ENCODE data around the gene MEG3. TPM values are rescaled to one million over a fixed set of nuclear protein-coding genes. Genes with fewer than 3 reads are reported as not detected.

MEG3 gene
- total and polyA plus RNA-seq, 2 of the 8 experiments (the other 6 are each of a cell fraction or from before 2014, with no cell fraction given) = 0.17 to 1.1 TPM

- H2AFZ ChIP-seq (ENCODE audit: low read length) = no peak overlapping the region
- no peak overlapping the region for H3K9ac ChIP-seq (replicated peaks in 1 of 4; ENCODE audit: extremely low read depth in 1 of 4, low read depth in 3 of 4, low read length in 3 of 4)
- H2BK20ac ChIP-seq (ENCODE audit: low read length) = no peak overlapping the region
- no peak overlapping the region for H3K4ac ChIP-seq (replicated peaks; ENCODE audit: insufficient read length, low read depth, low read length)
- 94% methylated on average over 5 of the region's 5 CpGs; no CpG with 5 or more reads in 1 of the 2 experiments for WGBS, 2 experiments (ENCODE audit: extremely low coverage in 1 of 2, insufficient coverage in 1 of 2, insufficient read length in 1 of 2, insufficient replicate concordance in 2 of 2, low coverage in 1 of 2, low lambda C conversion rate in 2 of 2, missing lambda C conversion rate in 1 of 2)
- H3K4me3 ChIP-seq (ENCODE audit: extremely low read depth in 1 of 4, insufficient read depth in 2 of 4, low read depth in 3 of 4, low read length in 4 of 4) = no peak overlapping the region
- no peak overlapping the region for H4K5ac ChIP-seq (ENCODE audit: insufficient read length, low read depth, low read length)
- no peak for DNase-seq (ENCODE audit: low read depth in 1 of 2, low spot score in 2 of 2)
- ChIA-PET POLR2A (ENCODE audit: partially characterized antibody) (no interaction called here), CTCF (ENCODE audit: partially characterized antibody) (interaction anchor here (0.6 kb wide), 1 partner anchor 1642 kb away, joined by 3 read pairs; no protein-coding TSS in a partner anchor)
- no peak overlapping the region for H4K91ac ChIP-seq (replicated peaks; ENCODE audit: insufficient read length, low read length)
- TF ChIP-seq TBP (IDR thresholded peaks at IDR 0.05; ENCODE audit: low read depth, low read length) (no peak), MAX (IDR thresholded peaks at IDR 0.05) (no peak), KDM1A (IDR thresholded peaks at IDR 0.05; ENCODE audit: borderline replicate concordance, low read length) (no peak), TCF12 (IDR thresholded peaks at IDR 0.05; ENCODE audit: low read depth, low read length) (no peak), KDM4A (IDR thresholded peaks at IDR 0.05; ENCODE audit: low read depth, low read length, severe bottlenecking) (no peak), POLR2A (IDR thresholded peaks at IDR 0.05; ENCODE audit: control extremely low read depth in 1 of 2, low read depth in 2 of 2, low read length in 2 of 2) (no peak), CHD1 (IDR thresholded peaks at IDR 0.05; ENCODE audit: low read depth, low read length) (no peak), ASH2L (IDR thresholded peaks at IDR 0.05; ENCODE audit: low read length) (no peak), SIRT6 (IDR thresholded peaks at IDR 0.05; ENCODE audit: low read length) (no peak)
- TF ChIP-seq, protein P1, sequence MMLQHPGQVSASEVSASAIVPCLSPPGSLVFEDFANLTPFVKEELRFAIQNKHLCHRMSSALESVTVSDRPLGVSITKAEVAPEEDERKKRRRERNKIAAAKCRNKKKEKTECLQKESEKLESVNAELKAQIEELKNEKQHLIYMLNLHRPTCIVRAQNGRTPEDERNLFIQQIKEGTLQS (IDR thresholded peaks at IDR 0.05; ENCODE audit: insufficient read depth, low read depth, low read length) = no peak
- no peak overlapping the region for H3K4me2 ChIP-seq (ENCODE audit: insufficient read depth in 1 of 2, low read depth in 2 of 2, low read length in 2 of 2)
- H3K36me3 ChIP-seq (ENCODE audit: control insufficient read depth in 2 of 4, insufficient read depth in 4 of 4, low read length in 3 of 4) = no peaks in the 10 kb centered on the region
- no peak overlapping the region for H3K23ac ChIP-seq (ENCODE audit: insufficient read length)
- peaks cover 6% of the 10 kb centered on the region in 2 experiments for H3K9me3 ChIP-seq (ENCODE audit: insufficient read depth in 2 of 2, low read depth in 1 of 2, low read length in 1 of 2)
- no peak overlapping the region for H3K56ac ChIP-seq (replicated peaks; ENCODE audit: insufficient read length, low read depth, low read length)
- 0 out of 2 replicates have a peak overlapping the region, but pooled peaks have one; percentile 62 for H2BK15ac ChIP-seq (ENCODE audit: low read length)
- no peak overlapping the region for H2BK12ac ChIP-seq (ENCODE audit: low read depth, low read length)
- H3K18ac ChIP-seq (ENCODE audit: extremely low read depth, low read length) = no peak overlapping the region
- H3K23me2 ChIP-seq (ENCODE audit: low read depth, low read length) = no peaks in the 10 kb centered on the region
- H3K27ac ChIP-seq (ENCODE audit: low read depth, low read length) = no peak overlapping the region
- no peaks in the 10 kb centered on the region for H4K20me1 ChIP-seq (replicated peaks in 1 of 2; ENCODE audit: control insufficient read depth in 1 of 2, insufficient read depth in 2 of 2, low read length in 2 of 2)
- H4K8ac ChIP-seq (ENCODE audit: extremely low read depth, insufficient read depth, low read length) = no peak overlapping the region; the same call in 1 of the 2 replicates
- H3K79me1 ChIP-seq (ENCODE audit: low read depth, low read length) = no peaks in the 10 kb centered on the region
- no peak overlapping the region for H2BK120ac ChIP-seq (replicated peaks; ENCODE audit: low read depth, low read length)
- no peaks in the 10 kb centered on the region; a peak in 2 of 7 replicates for H3K27me3 ChIP-seq (replicated peaks in 1 of 4; ENCODE audit: control insufficient read depth in 3 of 4, extremely low read depth in 1 of 4, insufficient read depth in 3 of 4, low read length in 3 of 4)
- FAIRE-seq = no peak
- no peaks in the 10 kb centered on the region for H3K79me2 ChIP-seq (ENCODE audit: control insufficient read depth in 1 of 2, insufficient read depth in 2 of 2, low read length in 2 of 2)
- H2BK5ac ChIP-seq (ENCODE audit: low read depth, low read length) = no peak overlapping the region
- H3K4me1 ChIP-seq (replicated peaks in 1 of 4; ENCODE audit: control insufficient read depth in 3 of 4, insufficient read depth in 4 of 4, low read length in 3 of 4) = peaks cover 6 to 22% (median 11%) of the 10 kb centered on the region in 4 experiments
- H3K14ac ChIP-seq (ENCODE audit: insufficient read length) = no peak overlapping the region
- H2AK5ac ChIP-seq (ENCODE audit: low read depth, low read length) = no peak overlapping the region
Observed at GRCh38 chr14:100802766-100803165, 23.2 kb upstream of the MEG3 start.

Measured in H1 (cell line).